GM18951 (cell line): ENCODE data around the gene ATP11B.
"Not testable (repeated sequence)": the region's sequence is repeated elsewhere in the genome, so short reads cannot be mapped to it uniquely, and the experiment has no call there.

ENCODE experiments used
- POLR2A ChIP-seq: IDR thresholded peaks from 4 replicates; pipeline ENCODE4 v1.6.1; 2011; ENCODE audit warnings: mild to moderate bottlenecking; ENCODE audit not compliant: insufficient read length, insufficient read depth; ENCODE audit errors: extremely low read depth
- in situ Hi-C: fragments of 300-500 bp; cut with MboI; formaldehyde crosslinking; loops from one replicate; pipeline ENCODE4 v1.12.0; 2022; ENCODE audit warnings: low sequenced_read_pairs, mixed read lengths, inconsistent platforms; ENCODE audit not compliant: unreplicated experiment

Gene ATP11B

GRCh38 chr3:182829761-182830405 lies 36.6 kb downstream of the ATP11B start:
- in situ Hi-C loops: loop anchor here (10.0 kb wide), 1 partner anchor 105 kb away; no protein-coding TSS in a partner anchor
- no peak for TF ChIP-seq POLR2A

GRCh38 chr3:182837855-182838454 lies 44.7 kb downstream of the ATP11B start:
- in situ Hi-C loops: loop anchor here (10.0 kb wide), 1 partner anchor 113 kb away; no protein-coding TSS in a partner anchor

GRCh38 chr3:182843478-182843877 lies 50.2 kb downstream of the ATP11B start:
- no peak for TF ChIP-seq POLR2A
- in situ Hi-C loops: no loop called here

More at GRCh38 chr3:182837855-182838454, 44.7 kb downstream of the ATP11B start:
- no peak for TF ChIP-seq POLR2A

GRCh38 chr3:182848906-182849305 lies 55.6 kb downstream of the ATP11B start:
- TF ChIP-seq POLR2A: no peak
- in situ Hi-C loops: no loop called here

- in situ Hi-C loops: no loop called here
- no peak for TF ChIP-seq POLR2A
Observed at GRCh38 chr3:182855076-182855475, 61.8 kb downstream of the ATP11B start.

- TF ChIP-seq POLR2A: no peak
Observed at GRCh38 chr3:182861348-182861747, 68.0 kb downstream of the ATP11B start.

GRCh38 chr3:182862159-182862860 lies 69.0 kb downstream of the ATP11B start:
- in situ Hi-C loops: no loop called here
- TF ChIP-seq POLR2A: no peak

More at GRCh38 chr3:182861348-182861747, 68.0 kb downstream of the ATP11B start:
- in situ Hi-C loops: no loop called here

- in situ Hi-C loops: no loop called here
- TF ChIP-seq POLR2A: no peak
Observed at GRCh38 chr3:182869059-182869458, 75.8 kb downstream of the ATP11B start.

- in situ Hi-C loops: not testable (repeated sequence)
Observed at GRCh38 chr3:182870917-182871316, 77.6 kb downstream of the ATP11B start.

GRCh38 chr3:182879031-182879611 lies 85.8 kb downstream of the ATP11B start:
- TF ChIP-seq POLR2A: no peak
- in situ Hi-C loops: loop anchor here (25.0 kb wide), 1 partner anchor 508 kb away; no protein-coding TSS in a partner anchor

- in situ Hi-C loops: loop anchor here (25.0 kb wide), 1 partner anchor 501 kb away; no protein-coding TSS in a partner anchor
- TF ChIP-seq POLR2A: no peak
Observed at GRCh38 chr3:182886497-182886896, 93.2 kb downstream of the ATP11B start.

GRCh38 chr3:182889948-182890629 lies 96.8 kb downstream of the ATP11B start:
- in situ Hi-C loops: loop anchor here (25.0 kb wide), 1 partner anchor 497 kb away; no protein-coding TSS in a partner anchor
- no peak for TF ChIP-seq POLR2A

GRCh38 chr3:182891364-182891763 lies 98.1 kb downstream of the ATP11B start:
- in situ Hi-C loops: loop anchor here (25.0 kb wide), 1 partner anchor 496 kb away; no protein-coding TSS in a partner anchor
- TF ChIP-seq POLR2A: no peak
